IMR-90 (cell line): ENCODE data around the gene HEYL. TPM values are rescaled to one million over a fixed set of nuclear protein-coding genes. Genes with fewer than 3 reads are reported as not detected.

Experiments used
- ATAC-seq: fragments of 200-7000 bp; cut with Tn5 transposase; 2 replicates; pipeline ENCODE4 v1.9.1; 2020; ENCODE audit warnings: low read depth, mild to moderate bottlenecking, moderate library complexity
- BruUV-seq: library from RNA; stranded (reverse); fragments of 400-500 nt; replicated peaks from 2 replicates; lab custom pipeline; 2021; lab: Mats Ljungman, UMichigan
- CTCF ChIA-PET: fragments of 300-600 bp; formaldehyde crosslinking; extraction: SDS; loops from one replicate; lab custom pipeline; 2021; ENCODE audit warnings: antibody characterized with exemption; lab: Yijun Ruan, JAX
- POLR2A ChIA-PET: fragments of 300-600 bp; sonication (Branson Sonifier 250); formaldehyde crosslinking; loops from one replicate; lab custom pipeline; 2022; ENCODE audit warnings: antibody characterized with exemption; ENCODE audit not compliant: unreplicated experiment; lab: Charles Lee
- DNase-seq: peaks from one replicate; pipeline ENCODE4 v3.0.0; 2013
- H2AFZ ChIP-seq: replicated peaks from 2 replicates; pipeline ENCODE3; 2013; ENCODE audit warnings: low read length, mild to moderate bottlenecking; ENCODE audit not compliant: poor library complexity
- H2AK5ac ChIP-seq: 2 replicates; pipeline ENCODE4 v1.6.1; 2013; ENCODE audit warnings: low read depth, low read length, inconsistent platforms
- H2AK9ac ChIP-seq: replicated peaks from 2 replicates; pipeline ENCODE3; 2013; ENCODE audit warnings: mild to moderate bottlenecking, low read depth, low read length, moderate library complexity; ENCODE audit not compliant: poor library complexity
- H2BK120ac ChIP-seq: 2 replicates; pipeline ENCODE4 v1.6.1; 2013; ENCODE audit warnings: low read depth, low read length, inconsistent platforms
- H2BK15ac ChIP-seq: 3 replicates; pipeline ENCODE4 v1.6.1; 2013; ENCODE audit warnings: low read depth, low read length, inconsistent platforms
- H2BK20ac ChIP-seq: 2 replicates; pipeline ENCODE4 v1.6.1; 2013; ENCODE audit warnings: low read depth, mild to moderate bottlenecking, inconsistent platforms, low read length, moderate library complexity
- H2BK5ac ChIP-seq: 2 replicates; pipeline ENCODE4 v1.6.1; 2013; ENCODE audit warnings: mild to moderate bottlenecking, low read depth, low read length, inconsistent platforms; ENCODE audit not compliant: poor library complexity, severe bottlenecking
- H3K14ac ChIP-seq: replicated peaks from 2 replicates; pipeline ENCODE4 v1.6.1; 2013; ENCODE audit warnings: low read depth, low read length, inconsistent platforms
- H3K18ac ChIP-seq: 2 replicates; pipeline ENCODE4 v1.6.1; 2013; ENCODE audit warnings: low read depth, low read length, control low read depth
- H3K23ac ChIP-seq: 2 replicates; pipeline ENCODE4 v1.6.1; 2013; ENCODE audit warnings: low read depth, low read length, inconsistent platforms
- H3K27ac ChIP-seq: 2 replicates; pipeline ENCODE4 v1.5.1; 2013; ENCODE audit warnings: mild to moderate bottlenecking, control low read depth, low read length; ENCODE audit not compliant: insufficient read depth
- H3K27me3 ChIP-seq: 2 replicates; pipeline ENCODE4 v1.6.1; 2013; ENCODE audit warnings: low read length; ENCODE audit not compliant: control insufficient read depth, insufficient read depth
- H3K36me3 ChIP-seq: 2 replicates; pipeline ENCODE4 v1.6.1; 2013; ENCODE audit warnings: low read length, mixed read lengths; ENCODE audit not compliant: control insufficient read depth, insufficient read depth
- H3K4ac ChIP-seq: 2 replicates; pipeline ENCODE4 v1.6.1; 2013; ENCODE audit warnings: low read depth, low read length, inconsistent platforms
- H3K4me1 ChIP-seq: 2 replicates; pipeline ENCODE4 v1.6.1; 2013; ENCODE audit warnings: low read length, mixed read lengths; ENCODE audit not compliant: control insufficient read depth, insufficient read depth
- H3K4me2 ChIP-seq: 2 replicates; pipeline ENCODE4 v1.6.1; 2013; ENCODE audit warnings: low read depth, mild to moderate bottlenecking, control low read depth, low read length, moderate library complexity
- H3K4me3 ChIP-seq: 2 replicates; pipeline ENCODE4 v1.5.1; 2013; ENCODE audit warnings: low read depth, mild to moderate bottlenecking, control low read depth, low read length, moderate library complexity; ENCODE audit not compliant: insufficient read depth
- H3K56ac ChIP-seq: 2 replicates; pipeline ENCODE4 v1.6.1; 2013; ENCODE audit warnings: low read length, inconsistent platforms; ENCODE audit not compliant: insufficient read depth; ENCODE audit errors: extremely low read depth
- H3K79me1 ChIP-seq, 2 experiments: 2 replicates each; pipeline ENCODE4 v1.6.1; 2013; ENCODE audit warnings: low read length in 2 of 2, inconsistent platforms in 1 of 2, low read depth in 1 of 2
- H3K9ac ChIP-seq: 2 replicates; pipeline ENCODE4 v1.6.1; 2013; ENCODE audit warnings: low read depth, low read length, control low read depth
- H3K9me1 ChIP-seq: 2 replicates; pipeline ENCODE4 v1.6.1; 2013; ENCODE audit warnings: low read length, inconsistent platforms; ENCODE audit not compliant: insufficient read depth
- H3K9me3 ChIP-seq: 2 replicates; pipeline ENCODE4 v1.6.1; 2013; ENCODE audit warnings: low read length; ENCODE audit not compliant: control insufficient read depth, insufficient read depth
- H4K20me1 ChIP-seq: 2 replicates; pipeline ENCODE4 v1.6.1; 2013; ENCODE audit warnings: low read length, inconsistent platforms; ENCODE audit not compliant: insufficient read depth
- H4K5ac ChIP-seq: 2 replicates; pipeline ENCODE4 v1.6.1; 2013; ENCODE audit warnings: mild to moderate bottlenecking, low read depth, low read length, control low read depth
- H4K8ac ChIP-seq, 2 experiments: 2 replicates each; pipeline ENCODE4 v1.6.1; 2013; ENCODE audit warnings: low read depth in 2 of 2, low read length in 2 of 2, control low read depth in 1 of 2, inconsistent platforms in 1 of 2
- H4K91ac ChIP-seq: 2 replicates; pipeline ENCODE4 v1.6.1; 2013; ENCODE audit warnings: low read depth, low read length, inconsistent platforms; ENCODE audit not compliant: insufficient read depth
- BHLHE40 ChIP-seq: fragments of 150-350 bp; IDR thresholded peaks from 2 replicates; pipeline ENCODE4 v1.6.1; 2016; ENCODE audit warnings: mild to moderate bottlenecking, low read depth, low read length
- CEBPB ChIP-seq: IDR thresholded peaks from 2 replicates; pipeline ENCODE4 v1.6.1; 2012; ENCODE audit warnings: low read depth, low read length, improper control_type of control experiment
- CHD1 ChIP-seq: IDR thresholded peaks from 2 replicates; pipeline ENCODE4 v1.6.1; 2012; ENCODE audit warnings: low read depth, low read length, improper control_type of control experiment
- CTCF ChIP-seq: conservative IDR thresholded peaks from 2 replicates; pipeline ENCODE4 v1.5.1; 2012; ENCODE audit warnings: mild to moderate bottlenecking, low read depth, low read length, improper control_type of control experiment
- ELK1 ChIP-seq: fragments of 150-350 bp; IDR thresholded peaks from 2 replicates; pipeline ENCODE4 v1.6.1; 2016; ENCODE audit warnings: low read depth, mild to moderate bottlenecking, low read length, moderate library complexity, borderline replicate concordance
- FOS ChIP-seq: fragments of 150-350 bp; IDR thresholded peaks from 2 replicates; pipeline ENCODE4 v1.6.1; 2016; ENCODE audit warnings: low read depth, low read length
- MAZ ChIP-seq: IDR thresholded peaks from 2 replicates; pipeline ENCODE4 v1.6.1; 2012; ENCODE audit warnings: low read depth, mild to moderate bottlenecking, low read length, improper control_type of control experiment, moderate library complexity, borderline replicate concordance
- MXI1 ChIP-seq: IDR thresholded peaks from 2 replicates; pipeline ENCODE4 v1.6.1; 2012; ENCODE audit warnings: low read depth, mild to moderate bottlenecking, low read length, moderate library complexity, borderline replicate concordance
- NFE2L2 ChIP-seq: fragments of 150-350 bp; IDR thresholded peaks from 2 replicates; pipeline ENCODE4 v1.6.1; 2016; ENCODE audit warnings: low read depth, mild to moderate bottlenecking, low read length
- POLR2A ChIP-seq: IDR thresholded peaks from 2 replicates; pipeline ENCODE4 v1.6.1; 2012; ENCODE audit warnings: mild to moderate bottlenecking, low read depth, low read length
- RAD21 ChIP-seq: IDR thresholded peaks from 2 replicates; pipeline ENCODE4 v1.6.1; 2012; ENCODE audit warnings: low read length, improper control_type of control experiment
- RCOR1 ChIP-seq: IDR thresholded peaks from 2 replicates; pipeline ENCODE4 v1.6.1; 2012; ENCODE audit warnings: mild to moderate bottlenecking, low read length, improper control_type of control experiment; ENCODE audit not compliant: insufficient replicate concordance
- SMC3 ChIP-seq: fragments of 150-350 bp; IDR thresholded peaks from 2 replicates; pipeline ENCODE4 v1.6.1; 2016; ENCODE audit warnings: low read depth, mild to moderate bottlenecking, antibody characterized with exemption, low read length, moderate library complexity
- WGBS, 2 experiments: methylation state at CpG; one replicate each; pipeline versions ENCODE4 v1.1.5 to v1.1.7; 2013; ENCODE audit warnings: missing lambda C conversion rate in 2 of 2; ENCODE audit not compliant: insufficient read length in 1 of 2; ENCODE audit errors: extremely low coverage in 2 of 2; 5-methylcytosine and 5-hydroxymethylcytosine counted together
- dilution Hi-C: fragments of 300-500 bp; cut with HindIII; formaldehyde crosslinking; loops from one replicate; pipeline ENCODE4 v1.14.3; 2018; ENCODE audit warnings: low sequenced_read_pairs; ENCODE audit not compliant: unreplicated experiment
- in situ Hi-C: fragments of 300-500 bp; cut with MboI; formaldehyde crosslinking; loops from 3 replicates; pipeline ENCODE4 v1.14.3; 2019; ENCODE audit warnings: low sequenced_read_pairs, inconsistent platforms, mixed read lengths
- intact Hi-C: fragments of 100-400 bp; cut with micrococcal nuclease; formaldehyde crosslinking; loops from 2 replicates; pipeline ENCODE4 v1.10.0; 2022
- polyA plus RNA-seq, 3 experiments: library from polyadenylated mRNA; depleted of rRNA; stranded (reverse); fragments of >200 nt; gene quantifications; 2 replicates each; pipeline ENCODE4 v1.2.3, GENCODE V29; 2012; ENCODE audit warnings: low replicate concordance in 1 of 3
- total RNA-seq: library from RNA; depleted of rRNA; stranded (reverse); fragments of >200 nt; gene quantifications from 2 replicates; pipeline ENCODE4 v1.2.3, GENCODE V29; 2012

Gene HEYL
- total and polyA plus RNA-seq, 2 of the 4 experiments (the other 2 are of a cell fraction), result 0.02 TPM; not detected in 1

- BruUV-seq, result no TSS peak
- POLR2A ChIA-PET, result no interaction called here
- no peak overlapping the region for H4K5ac ChIP-seq
- no peak overlapping the region for H4K8ac ChIP-seq
- H3K4me2 ChIP-seq, result no peak overlapping the region
- H3K4me3 ChIP-seq, result no peak overlapping the region
- no peak for DNase-seq
- H3K27me3 ChIP-seq, result peaks cover 81% of the 10 kb centered on the region
- H2BK120ac ChIP-seq, result no peak overlapping the region
- no peak overlapping the region for H3K27ac ChIP-seq
- no peaks in the 10 kb centered on the region for H4K20me1 ChIP-seq
- no peak for ATAC-seq
- no peak overlapping the region for H2AK5ac ChIP-seq
- H3K36me3 ChIP-seq, result no peaks in the 10 kb centered on the region
- H3K56ac ChIP-seq, result no peak overlapping the region
- no peak overlapping the region for H3K9ac ChIP-seq
- TF ChIP-seq SMC3, result no peak
- no peak for TF ChIP-seq NFE2L2
- no peak for TF ChIP-seq FOS
- TF ChIP-seq MXI1, result no peak
- TF ChIP-seq MAZ, result no peak
- no peak for TF ChIP-seq BHLHE40
- no peak for TF ChIP-seq RAD21
- TF ChIP-seq CEBPB, result no peak
- no peak for TF ChIP-seq RCOR1
- no peak for TF ChIP-seq CTCF
- no peak for TF ChIP-seq ELK1
- no peak for TF ChIP-seq CHD1
- no peak for TF ChIP-seq POLR2A
- H2AFZ ChIP-seq, result no peak overlapping the region
- 27% methylated on average over 3 of the region's 3 CpGs; no CpG with 5 or more reads in 1 of the 2 experiments for WGBS, 2 experiments
- H2BK15ac ChIP-seq, result no peak overlapping the region
- H2AK9ac ChIP-seq, result no peak overlapping the region
- H3K4me1 ChIP-seq, result no peaks in the 10 kb centered on the region; the same call in 1 of the 2 replicates
- H3K23ac ChIP-seq, result no peak overlapping the region
- no peak overlapping the region for H3K4ac ChIP-seq
- in situ Hi-C loops, result no loop called here
- dilution Hi-C loops, result no loop called here
- intact Hi-C loops, result no loop called here
- H3K9me1 ChIP-seq, result no peaks in the 10 kb centered on the region
- no peaks in the 10 kb centered on the region for H3K9me3 ChIP-seq
- H3K79me1 ChIP-seq, result no peaks in the 10 kb centered on the region
- H2BK5ac ChIP-seq, result no peak overlapping the region
- no peak overlapping the region for H3K14ac ChIP-seq
- H3K18ac ChIP-seq, result no peak overlapping the region
- no peak overlapping the region for H2BK20ac ChIP-seq
- CTCF ChIA-PET, result no interaction called here
- H4K91ac ChIP-seq, result no peak overlapping the region
Observed at GRCh38 chr1:39668111-39668510, 28.7 kb upstream of the HEYL start.
